GM23338 (cell line): Measurements from ENCODE around the gene CORO2A. TPM values are rescaled to one million over a fixed set of nuclear protein-coding genes. Genes with fewer than 3 reads are reported as not detected.

Experiments used
- ATAC-seq: fragments of 200-7000 bp; cut with Tn5 transposase; 3 replicates; pipeline ENCODE4 v1.9.1; 2020
- DNase-seq: peaks from one replicate; pipeline ENCODE4 v3.0.0-alpha.2; 2015; ENCODE audit warnings: low spot score
- H2AFZ ChIP-seq: fragments of 200-600 bp; sonication (generic); 2 replicates; pipeline ENCODE4 v1.8.0; 2016; ENCODE audit warnings: antibody characterized with exemption, mild to moderate bottlenecking, moderate library complexity
- H3F3A ChIP-seq: fragments of 200-600 bp; sonication (generic); replicated peaks from 2 replicates; pipeline ENCODE4 v1.8.0; 2017; ENCODE audit warnings: antibody characterized with exemption, mixed run types, low read depth
- H3K27ac ChIP-seq: fragments of 200-600 bp; sonication (generic); 2 replicates; pipeline ENCODE4 v1.6.1; 2016; ENCODE audit warnings: low read depth
- H3K27me3 ChIP-seq: fragments of 200-600 bp; sonication (generic); 2 replicates; pipeline ENCODE4 v1.8.0; 2016; ENCODE audit warnings: mild to moderate bottlenecking, mixed run types, moderate library complexity; ENCODE audit not compliant: insufficient read depth
- H3K36me3 ChIP-seq: fragments of 200-600 bp; sonication (generic); 2 replicates; pipeline ENCODE4 v1.8.0; 2016; ENCODE audit warnings: mild to moderate bottlenecking; ENCODE audit not compliant: insufficient read depth
- H3K4me1 ChIP-seq: fragments of 200-600 bp; sonication (generic); 2 replicates; pipeline ENCODE4 v1.8.0; 2016; ENCODE audit warnings: mild to moderate bottlenecking, moderate library complexity; ENCODE audit not compliant: insufficient read depth
- H3K4me2 ChIP-seq: fragments of 200-600 bp; sonication (generic); 2 replicates; pipeline ENCODE4 v1.7.1; 2017; ENCODE audit warnings: mixed run types
- H3K4me3 ChIP-seq: fragments of 200-600 bp; sonication (generic); 2 replicates; pipeline ENCODE4 v1.6.1; 2016; ENCODE audit warnings: mixed run types
- H3K79me2 ChIP-seq: fragments of 200-600 bp; sonication (generic); replicated peaks from 2 replicates; pipeline ENCODE4 v1.8.0; 2017; ENCODE audit warnings: mild to moderate bottlenecking; ENCODE audit not compliant: insufficient read depth
- H3K9me2 ChIP-seq: fragments of 200-600 bp; sonication (generic); 2 replicates; pipeline ENCODE4 v1.8.0; 2017; ENCODE audit not compliant: insufficient read depth
- H4K20me1 ChIP-seq: fragments of 200-600 bp; sonication (generic); replicated peaks from 2 replicates; pipeline ENCODE4 v1.8.0; 2017; ENCODE audit warnings: mild to moderate bottlenecking; ENCODE audit not compliant: insufficient read depth
- H3K27ac Mint-ChIP-seq: 2 replicates; pipeline ENCODE4 v1.8.0; 2020; ENCODE audit warnings: inconsistent platforms, mild to moderate bottlenecking, moderate library complexity, mixed read lengths
- H3K27me3 Mint-ChIP-seq: 3 replicates; pipeline ENCODE4 v1.8.0; 2022; ENCODE audit warnings: low read depth, mild to moderate bottlenecking, moderate library complexity, mixed read lengths, inconsistent platforms; ENCODE audit not compliant: insufficient read depth, poor library complexity
- H3K36me3 Mint-ChIP-seq: 3 replicates; pipeline ENCODE4 v1.8.0; 2021; ENCODE audit warnings: low read depth, mild to moderate bottlenecking, inconsistent platforms, moderate library complexity, mixed read lengths
- H3K4me1 Mint-ChIP-seq: 3 replicates; pipeline ENCODE4 v1.8.0; 2020; ENCODE audit warnings: mild to moderate bottlenecking, inconsistent platforms, mixed read lengths
- H3K4me3 Mint-ChIP-seq: 3 replicates; pipeline ENCODE4 v1.8.0; 2021; ENCODE audit warnings: moderate library complexity, mild to moderate bottlenecking, inconsistent platforms, mixed read lengths
- H3K9me3 Mint-ChIP-seq: 3 replicates; pipeline ENCODE4 v1.8.0; 2020; ENCODE audit warnings: moderate library complexity, mild to moderate bottlenecking, inconsistent platforms, mixed read lengths
- CREB1 ChIP-seq: fragments of 250-450 bp; sonication (Bioruptor Pico); IDR thresholded peaks from 2 replicates; pipeline ENCODE4 v1.5.0; 2020; ENCODE audit warnings: low read depth, mild to moderate bottlenecking, moderate library complexity
- CTCF ChIP-seq, 2 experiments: fragments of 200-600 bp in 1 of 2; sonication (generic) in 1 of 2; conservative IDR thresholded peaks; 2 replicates each; pipeline versions ENCODE4 v1.5.1 to v1.6.1; 2016 to 2017; ENCODE audit warnings: antibody characterized with exemption in 2 of 2, low read depth in 2 of 2, mild to moderate bottlenecking in 2 of 2, moderate library complexity in 1 of 2
- ETS1 ChIP-seq: IDR thresholded peaks from 2 replicates; pipeline ENCODE4 v1.6.1; 2016; ENCODE audit warnings: antibody characterized with exemption
- EZH2 ChIP-seq: fragments of 200-600 bp; sonication (generic); IDR thresholded peaks from one replicate; pipeline ENCODE4 v1.8.0; 2017; ENCODE audit warnings: antibody characterized with exemption, mild to moderate bottlenecking, low read depth; ENCODE audit not compliant: unreplicated experiment
- EZH2phosphoT487 ChIP-seq: fragments of 200-600 bp; sonication (generic); IDR thresholded peaks from one replicate; pipeline ENCODE4 v1.8.1; 2018; ENCODE audit warnings: antibody characterized with exemption; ENCODE audit not compliant: unreplicated experiment
- JUNB ChIP-seq: IDR thresholded peaks from one replicate; pipeline ENCODE4 v1.6.1; 2016; ENCODE audit warnings: antibody characterized with exemption; ENCODE audit not compliant: unreplicated experiment
- NANOG ChIP-seq: IDR thresholded peaks from 2 replicates; pipeline ENCODE4 v1.6.1; 2016; ENCODE audit warnings: antibody characterized with exemption, borderline replicate concordance
- POLR2AphosphoS5 ChIP-seq: IDR thresholded peaks from 2 replicates; pipeline ENCODE4 v1.6.1; 2016; ENCODE audit warnings: antibody characterized with exemption, low read depth
- REST ChIP-seq: IDR thresholded peaks from one replicate; pipeline ENCODE4 v1.6.1; 2018; ENCODE audit warnings: antibody characterized with exemption; ENCODE audit not compliant: unreplicated experiment
- STAT1 ChIP-seq: IDR thresholded peaks from one replicate; pipeline ENCODE4 v1.6.1; 2016; ENCODE audit warnings: antibody characterized with exemption; ENCODE audit not compliant: unreplicated experiment
- ZNF114 ChIP-seq: fragments of 250-450 bp; sonication (Bioruptor Pico); IDR thresholded peaks from 2 replicates; pipeline ENCODE4 v1.5.0; 2020; ENCODE audit warnings: mild to moderate bottlenecking, moderate library complexity
- ZNF331 ChIP-seq: fragments of 250-450 bp; sonication (Bioruptor Pico); IDR thresholded peaks from 2 replicates; pipeline ENCODE4 v1.5.0; 2020; ENCODE audit warnings: low read depth, mild to moderate bottlenecking, moderate library complexity
- ZNF462 ChIP-seq: fragments of 250-450 bp; sonication (Bioruptor Pico); IDR thresholded peaks from 2 replicates; pipeline ENCODE4 v1.5.0; 2020; ENCODE audit warnings: mild to moderate bottlenecking, moderate library complexity
- polyA plus RNA-seq: library from polyadenylated mRNA; unstranded; fragments of >200 nt; fragmentation: Nextera tagmentation; extraction: Ambion mirVana; gene quantifications from 2 replicates; pipeline ENCODE4 v1.2.1, GENCODE V29; 2016
- total RNA-seq: library from RNA; depleted of rRNA; stranded (reverse); fragments of >200 nt; shearing (Covaris generic); gene quantifications from 2 replicates; pipeline ENCODE4 v1.2.3, GENCODE V29; 2014

CORO2A gene
- total and polyA plus RNA-seq, 2 experiments from 2014 or later = 12.9 to 27.6 TPM

GRCh38 chr9:98206754-98207153 lies 14.3 kb upstream of the CORO2A start:
- Histone ChIP-seq H3K79me2 (no peaks in the 10 kb centered on the region), H3K4me1 (peaks cover 14% of the 10 kb centered on the region; the same call in 1 of the 2 replicates), H3K9me2 (no peaks in the 10 kb centered on the region), H4K20me1 (no peaks in the 10 kb centered on the region; the same call in 1 of the 2 replicates), H3K4me3 (no peak overlapping the region), H3F3A (no peaks in the 10 kb centered on the region), H3K4me2 (no peak overlapping the region), H3K27ac (no peak overlapping the region), H2AFZ (no peak overlapping the region), H3K36me3 (no peaks in the 10 kb centered on the region; the same call in 1 of the 2 replicates), H3K27me3 (no peaks in the 10 kb centered on the region)
- TF ChIP-seq NANOG = no peak
- no peak for TF ChIP-seq EZH2phosphoT487
- no peak for TF ChIP-seq EZH2
- TF ChIP-seq CREB1 = no peak
- TF ChIP-seq ETS1 = no peak
- no peak for TF ChIP-seq CTCF (conservative IDR thresholded peaks at IDR 0.05; ENCODE audit: low read depth in 2 of 2)
- TF ChIP-seq ZNF114 (CRISPR knock-in tag) = no peak
- TF ChIP-seq ZNF462 (CRISPR knock-in tag) = no peak
- no peak for TF ChIP-seq REST
- no peak for TF ChIP-seq POLR2AphosphoS5
- no peak for TF ChIP-seq ZNF331 (CRISPR knock-in tag)
- TF ChIP-seq JUNB = no peak
- TF ChIP-seq STAT1 = no peak
- H3K27ac Mint-ChIP-seq = no peak overlapping the region
- no peak overlapping the region for H3K4me3 Mint-ChIP-seq
- peaks cover 12% of the 10 kb centered on the region for H3K4me1 Mint-ChIP-seq
- DNase-seq (no peak), ATAC-seq (no peak)
- H3K9me3 Mint-ChIP-seq = peaks cover 16% of the 10 kb centered on the region
- H3K36me3 Mint-ChIP-seq = peaks cover 28% of the 10 kb centered on the region
- H3K27me3 Mint-ChIP-seq = peaks cover 7% of the 10 kb centered on the region
